Measurements from ENCODE around the gene DAP. TPM values are rescaled to one million over a fixed set of nuclear protein-coding genes. Genes with fewer than 3 reads are reported as not detected.
"Not testable (repeated sequence)": the region's sequence is repeated elsewhere in the genome, so short reads cannot be mapped to it uniquely, and the experiment has no call there.

Gene DAP
- total RNA-seq, 1 donor from 2014 or later: 235 TPM

GRCh38 chr5:10642367-10642766, 118.7 kb downstream of the DAP start:
- no peak for TF ChIP-seq CTCF (IDR thresholded peaks at IDR 0.05)
- Mint-ChIP-seq H3K4me1 (ENCODE audit: low read depth) (no peaks in the 10 kb centered on the region), H3K4me3 (ENCODE audit: unreplicated experiment) (no peak overlapping the region)

GRCh38 chr5:10639846-10640368, 121.1 kb downstream of the DAP start:
- H3K9me3 Mint-ChIP-seq (ENCODE audit: low read depth): no peaks in the 10 kb centered on the region
- no peaks in the 10 kb centered on the region for H3K4me1 Mint-ChIP-seq (ENCODE audit: low read depth)
- H3K4me3 Mint-ChIP-seq (ENCODE audit: unreplicated experiment): no peak overlapping the region
- no peak overlapping the region for H3K27ac Mint-ChIP-seq (ENCODE audit: unreplicated experiment)
- H3K27me3 Mint-ChIP-seq (ENCODE audit: low read depth): no peaks in the 10 kb centered on the region
- H3K36me3 Mint-ChIP-seq (ENCODE audit: low read depth): peaks cover 4% of the 10 kb centered on the region
- no peak for DNase-seq (ENCODE audit: low spot score)
- no peak for TF ChIP-seq CTCF (IDR thresholded peaks at IDR 0.05)

More at GRCh38 chr5:10642367-10642766, 118.7 kb downstream of the DAP start:
- Mint-ChIP-seq H3K9me3 (ENCODE audit: low read depth) (no peaks in the 10 kb centered on the region), H3K27ac (ENCODE audit: unreplicated experiment) (no peak overlapping the region), H3K27me3 (ENCODE audit: low read depth) (no peaks in the 10 kb centered on the region), H3K36me3 (ENCODE audit: low read depth) (peaks cover 4% of the 10 kb centered on the region)
- no peak for DNase-seq (ENCODE audit: low spot score)

GRCh38 chr5:10638723-10639122, 122.3 kb downstream of the DAP start:
- H3K36me3 Mint-ChIP-seq (ENCODE audit: low read depth); H3K4me1 Mint-ChIP-seq (ENCODE audit: low read depth); H3K27me3 Mint-ChIP-seq (ENCODE audit: low read depth); H3K9me3 Mint-ChIP-seq (ENCODE audit: low read depth); DNase-seq (ENCODE audit: low spot score); H3K27ac Mint-ChIP-seq (ENCODE audit: unreplicated experiment); H3K4me3 Mint-ChIP-seq (ENCODE audit: unreplicated experiment): not testable (repeated sequence)

GRCh38 chr5:10637944-10638343, 123.1 kb downstream of the DAP start:
- Mint-ChIP-seq H3K9me3 (ENCODE audit: low read depth) (no peaks in the 10 kb centered on the region), H3K27ac (ENCODE audit: unreplicated experiment) (no peak overlapping the region), H3K4me1 (ENCODE audit: low read depth) (no peaks in the 10 kb centered on the region), H3K36me3 (ENCODE audit: low read depth) (peaks cover 4% of the 10 kb centered on the region), H3K27me3 (ENCODE audit: low read depth) (no peaks in the 10 kb centered on the region), H3K4me3 (ENCODE audit: unreplicated experiment) (no peak overlapping the region)
- no peak for TF ChIP-seq CTCF (IDR thresholded peaks at IDR 0.05)
- DNase-seq (ENCODE audit: low spot score): no peak

GRCh38 chr5:10636363-10637142, 124.5 kb downstream of the DAP start:
- Mint-ChIP-seq H3K27ac (ENCODE audit: unreplicated experiment) (no peak overlapping the region), H3K4me3 (ENCODE audit: unreplicated experiment) (no peak overlapping the region), H3K27me3 (ENCODE audit: low read depth) (no peaks in the 10 kb centered on the region)

More at GRCh38 chr5:10636363-10637142, 124.5 kb downstream of the DAP start:
- TF ChIP-seq CTCF (IDR thresholded peaks at IDR 0.05): no peak
- Mint-ChIP-seq H3K36me3 (ENCODE audit: low read depth) (peaks cover 4% of the 10 kb centered on the region), H3K9me3 (ENCODE audit: low read depth) (no peaks in the 10 kb centered on the region), H3K4me1 (ENCODE audit: low read depth) (peaks cover 4% of the 10 kb centered on the region)
- no peak for DNase-seq (ENCODE audit: low spot score)
